GM19238 (cell line): Measurements from ENCODE around the gene RPS5.
"Not testable (repeated sequence)": the region's sequence is repeated elsewhere in the genome, so short reads cannot be mapped to it uniquely, and the experiment has no call there.

ENCODE experiments used
- DNase-seq: peaks from one replicate; pipeline ENCODE4 v3.0.0; 2011; ENCODE audit warnings: low spot score; ENCODE audit not compliant: insufficient read length

The RPS5 gene

GRCh38 chr19:58356766-58357480 lies 30.1 kb upstream of the RPS5 start:
- DNase-seq, result no peak

GRCh38 chr19:58357481-58358145 lies 29.5 kb upstream of the RPS5 start:
- no peak for DNase-seq

- peak; percentile 68 for DNase-seq
Observed at GRCh38 chr19:58361900-58362271, 25.2 kb upstream of the RPS5 start.

- peak; percentile 100 for DNase-seq
Observed at GRCh38 chr19:58362272-58362994, 24.6 kb upstream of the RPS5 start, which contains the start of gene ZNF497. Gene ZNF497, minus strand, starts transcription at chr19:58362751. Its CDS starts 5,116 bp downstream, at chr19:58357635.

GRCh38 chr19:58364146-58364545 lies 22.9 kb upstream of the RPS5 start:
- DNase-seq, result no peak

- no peak for DNase-seq
Observed at GRCh38 chr19:58366585-58367430, 20.3 kb upstream of the RPS5 start.

- DNase-seq, result no peak
Observed at GRCh38 chr19:58367698-58368454, 19.2 kb upstream of the RPS5 start.

GRCh38 chr19:58368561-58369360 lies 18.3 kb upstream of the RPS5 start:
- DNase-seq, result no peak

GRCh38 chr19:58372311-58373133 lies 14.5 kb upstream of the RPS5 start:
- DNase-seq, result no peak

- no peak for DNase-seq
Observed at GRCh38 chr19:58374200-58374599, 12.9 kb upstream of the RPS5 start.

GRCh38 chr19:58376724-58377123 lies 10.3 kb upstream of the RPS5 start:
- not testable (repeated sequence) for DNase-seq

GRCh38 chr19:58379246-58379645 lies 7.8 kb upstream of the RPS5 start:
- DNase-seq, result no peak

GRCh38 chr19:58380037-58380661 lies 6.9 kb upstream of the RPS5 start:
- no peak for DNase-seq

- DNase-seq, result peak; percentile 95
Observed at GRCh38 chr19:58380662-58381459, 6.2 kb upstream of the RPS5 start, which contains the start of gene ZNF837. Gene ZNF837, minus strand, starts transcription at chr19:58381030. Its CDS starts 11,698 bp downstream, at chr19:58369332.

- no peak for DNase-seq
Observed at GRCh38 chr19:58381460-58382212, 5.4 kb upstream of the RPS5 start.

GRCh38 chr19:58382997-58383603 lies 4.0 kb upstream of the RPS5 start:
- DNase-seq, result no peak
